Ishikawa (cell line): ENCODE measurements around the gene GABPB1.

ENCODE experiments used
- CEBPB ChIP-seq: IDR thresholded peaks from 2 replicates; pipeline ENCODE4 v1.6.1; 2012
- CREB1 ChIP-seq: IDR thresholded peaks from 2 replicates; pipeline ENCODE4 v1.6.1; 2012; ENCODE audit warnings: low read depth
- EGR1 ChIP-seq: IDR thresholded peaks from 2 replicates; pipeline ENCODE4 v1.6.1; 2012
- EP300 ChIP-seq: IDR thresholded peaks from 2 replicates; pipeline ENCODE4 v1.6.1; 2012; ENCODE audit warnings: borderline replicate concordance
- FOXM1 ChIP-seq: IDR thresholded peaks from 2 replicates; pipeline ENCODE4 v1.6.1; 2012; ENCODE audit warnings: low read depth, borderline replicate concordance
- NFIC ChIP-seq: IDR thresholded peaks from 2 replicates; pipeline ENCODE4 v1.6.1; 2012
- RAD21 ChIP-seq: IDR thresholded peaks from 2 replicates; pipeline ENCODE4 v1.6.1; 2012; ENCODE audit warnings: low read depth
- TAF1 ChIP-seq: IDR thresholded peaks from 2 replicates; pipeline ENCODE4 v1.6.1; 2012; ENCODE audit warnings: low read depth, mild to moderate bottlenecking
- TCF12 ChIP-seq: IDR thresholded peaks from 2 replicates; pipeline ENCODE4 v1.6.1; 2012; ENCODE audit warnings: low read depth
- TEAD4 ChIP-seq: IDR thresholded peaks from 2 replicates; pipeline ENCODE4 v1.6.1; 2012
- YY1 ChIP-seq: IDR thresholded peaks from 2 replicates; pipeline ENCODE4 v1.6.1; 2012; ENCODE audit warnings: low read depth
- ZBTB7A ChIP-seq: IDR thresholded peaks from 2 replicates; pipeline ENCODE4 v1.6.1; 2012; ENCODE audit warnings: low read depth
- TF ChIP-seq, protein P1 (sequence below): IDR thresholded peaks from 2 replicates; pipeline ENCODE4 v1.6.1; 2012; ENCODE audit warnings: low read depth, mild to moderate bottlenecking
- TF ChIP-seq, protein P2 (sequence below): IDR thresholded peaks from 2 replicates; pipeline ENCODE4 v1.6.1; 2012
- TF ChIP-seq, protein P3 (sequence below): IDR thresholded peaks from 2 replicates; pipeline ENCODE4 v1.6.1; 2012

GABPB1 gene

DNA sequence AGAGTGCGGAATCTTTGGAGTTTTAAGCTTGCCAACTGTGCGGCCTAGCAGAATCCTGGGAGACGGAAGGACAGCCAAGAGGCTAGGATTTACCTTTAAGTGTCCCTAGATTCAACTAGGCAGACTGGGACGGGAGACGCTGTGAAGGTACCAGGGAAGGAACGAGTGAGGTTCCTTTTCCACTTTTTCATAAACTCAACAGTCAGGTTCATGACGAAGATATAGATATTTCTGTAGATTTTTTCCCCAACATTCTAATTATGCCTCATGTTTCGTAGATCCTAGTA is 564 bp upstream of the GABPB1 start:
- TF ChIP-seq, protein P1, sequence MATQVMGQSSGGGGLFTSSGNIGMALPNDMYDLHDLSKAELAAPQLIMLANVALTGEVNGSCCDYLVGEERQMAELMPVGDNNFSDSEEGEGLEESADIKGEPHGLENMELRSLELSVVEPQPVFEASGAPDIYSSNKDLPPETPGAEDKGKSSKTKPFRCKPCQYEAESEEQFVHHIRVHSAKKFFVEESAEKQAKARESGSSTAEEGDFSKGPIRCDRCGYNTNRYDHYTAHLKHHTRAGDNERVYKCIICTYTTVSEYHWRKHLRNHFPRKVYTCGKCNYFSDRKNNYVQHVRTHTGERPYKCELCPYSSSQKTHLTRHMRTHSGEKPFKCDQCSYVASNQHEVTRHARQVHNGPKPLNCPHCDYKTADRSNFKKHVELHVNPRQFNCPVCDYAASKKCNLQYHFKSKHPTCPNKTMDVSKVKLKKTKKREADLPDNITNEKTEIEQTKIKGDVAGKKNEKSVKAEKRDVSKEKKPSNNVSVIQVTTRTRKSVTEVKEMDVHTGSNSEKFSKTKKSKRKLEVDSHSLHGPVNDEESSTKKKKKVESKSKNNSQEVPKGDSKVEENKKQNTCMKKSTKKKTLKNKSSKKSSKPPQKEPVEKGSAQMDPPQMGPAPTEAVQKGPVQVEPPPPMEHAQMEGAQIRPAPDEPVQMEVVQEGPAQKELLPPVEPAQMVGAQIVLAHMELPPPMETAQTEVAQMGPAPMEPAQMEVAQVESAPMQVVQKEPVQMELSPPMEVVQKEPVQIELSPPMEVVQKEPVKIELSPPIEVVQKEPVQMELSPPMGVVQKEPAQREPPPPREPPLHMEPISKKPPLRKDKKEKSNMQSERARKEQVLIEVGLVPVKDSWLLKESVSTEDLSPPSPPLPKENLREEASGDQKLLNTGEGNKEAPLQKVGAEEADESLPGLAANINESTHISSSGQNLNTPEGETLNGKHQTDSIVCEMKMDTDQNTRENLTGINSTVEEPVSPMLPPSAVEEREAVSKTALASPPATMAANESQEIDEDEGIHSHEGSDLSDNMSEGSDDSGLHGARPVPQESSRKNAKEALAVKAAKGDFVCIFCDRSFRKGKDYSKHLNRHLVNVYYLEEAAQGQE: no peak
- no peak for TF ChIP-seq YY1
- TF ChIP-seq TAF1: no peak

DNA sequence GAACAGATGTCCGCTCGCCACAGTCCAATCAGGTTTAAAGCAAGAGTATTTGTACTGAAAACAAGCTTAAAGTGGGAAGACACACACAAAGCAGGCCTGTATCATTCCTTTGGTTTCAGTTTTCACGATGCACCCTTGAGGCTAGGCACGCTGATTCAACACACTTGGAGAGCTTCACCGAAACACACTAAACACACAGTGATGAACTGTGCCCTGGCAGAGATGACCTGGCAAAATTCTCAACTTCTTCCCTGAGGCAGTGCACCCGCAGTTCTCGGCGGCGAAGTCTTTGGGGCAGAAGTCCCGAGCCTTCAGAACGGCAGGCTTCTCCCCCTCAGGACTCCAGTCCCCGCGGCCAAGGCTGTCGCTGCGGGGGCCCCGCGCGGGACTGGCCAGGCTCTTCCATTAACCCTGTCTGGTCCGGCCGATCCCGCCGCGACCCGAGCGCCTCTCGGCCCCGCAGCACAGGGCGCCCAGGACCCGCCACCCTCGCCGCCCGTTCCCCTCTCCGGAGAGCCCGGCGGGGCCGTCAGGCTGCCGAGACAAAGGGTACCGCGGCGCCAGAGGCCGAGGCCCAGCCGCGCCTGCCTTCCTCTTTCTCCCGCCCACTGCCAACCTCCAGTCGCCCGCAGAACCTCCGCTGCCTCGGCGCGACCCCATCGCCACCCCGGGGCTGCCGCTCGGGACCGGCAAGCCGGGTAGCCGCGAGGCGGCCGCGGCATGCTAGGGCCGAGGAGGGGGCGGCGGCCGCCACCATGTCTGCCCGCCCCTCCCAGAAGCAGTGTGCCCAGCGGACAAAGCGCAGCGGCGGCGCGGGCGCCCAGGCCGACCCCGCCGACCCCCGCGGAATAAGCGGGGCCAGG is 792 bp downstream of the GABPB1 start:
- TF ChIP-seq, protein P2, sequence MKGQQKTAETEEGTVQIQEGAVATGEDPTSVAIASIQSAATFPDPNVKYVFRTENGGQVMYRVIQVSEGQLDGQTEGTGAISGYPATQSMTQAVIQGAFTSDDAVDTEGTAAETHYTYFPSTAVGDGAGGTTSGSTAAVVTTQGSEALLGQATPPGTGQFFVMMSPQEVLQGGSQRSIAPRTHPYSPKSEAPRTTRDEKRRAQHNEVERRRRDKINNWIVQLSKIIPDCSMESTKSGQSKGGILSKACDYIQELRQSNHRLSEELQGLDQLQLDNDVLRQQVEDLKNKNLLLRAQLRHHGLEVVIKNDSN: no peak
- TF ChIP-seq YY1 (no peak), NFIC (no peak), ZBTB7A (0 out of 2 replicates have a peak, but pooled peaks have one; percentile 36), FOXM1 (no peak), CEBPB (no peak)
- TF ChIP-seq, protein P3, sequence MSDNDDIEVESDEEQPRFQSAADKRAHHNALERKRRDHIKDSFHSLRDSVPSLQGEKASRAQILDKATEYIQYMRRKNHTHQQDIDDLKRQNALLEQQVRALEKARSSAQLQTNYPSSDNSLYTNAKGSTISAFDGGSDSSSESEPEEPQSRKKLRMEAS: 0 out of 2 replicates have a peak, but pooled peaks have one; percentile 24
- TF ChIP-seq, protein P1: no peak

DNA sequence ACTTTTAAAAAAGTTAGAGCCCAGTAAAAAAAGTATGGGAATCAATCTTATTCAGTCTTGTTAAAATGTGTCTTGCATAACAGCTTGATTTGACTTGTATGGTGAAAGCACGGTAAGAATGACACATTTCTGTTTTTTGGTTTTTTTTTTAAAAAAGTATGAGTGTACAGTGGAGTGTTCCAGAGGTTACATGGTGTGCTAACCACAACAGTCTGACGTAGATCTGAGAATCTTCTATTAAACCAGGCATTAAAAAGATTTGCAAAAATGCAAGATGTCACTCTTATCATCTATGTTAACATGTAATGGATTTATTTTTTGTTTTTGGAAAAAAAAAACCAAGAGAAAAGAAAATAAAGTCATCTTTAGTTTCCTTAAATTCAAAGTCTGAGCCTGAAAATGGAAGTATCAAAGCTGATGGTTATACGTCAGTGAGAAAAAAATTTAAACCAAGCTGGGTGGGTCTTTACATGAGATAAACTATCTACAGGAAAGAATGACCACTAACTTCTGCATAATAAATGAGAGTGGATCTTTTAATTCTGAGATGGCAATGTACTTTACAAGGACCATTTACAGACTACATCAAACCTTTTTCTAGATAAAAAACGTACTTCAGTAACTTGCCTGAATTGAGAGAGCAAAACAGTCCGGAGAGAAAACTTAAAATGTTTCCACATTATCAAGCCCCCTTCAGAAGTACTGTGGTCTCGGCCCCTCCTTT is 1.6 kb downstream of the GABPB1 start:
- no peak for TF ChIP-seq FOXM1
- TF ChIP-seq TAF1: no peak

DNA sequence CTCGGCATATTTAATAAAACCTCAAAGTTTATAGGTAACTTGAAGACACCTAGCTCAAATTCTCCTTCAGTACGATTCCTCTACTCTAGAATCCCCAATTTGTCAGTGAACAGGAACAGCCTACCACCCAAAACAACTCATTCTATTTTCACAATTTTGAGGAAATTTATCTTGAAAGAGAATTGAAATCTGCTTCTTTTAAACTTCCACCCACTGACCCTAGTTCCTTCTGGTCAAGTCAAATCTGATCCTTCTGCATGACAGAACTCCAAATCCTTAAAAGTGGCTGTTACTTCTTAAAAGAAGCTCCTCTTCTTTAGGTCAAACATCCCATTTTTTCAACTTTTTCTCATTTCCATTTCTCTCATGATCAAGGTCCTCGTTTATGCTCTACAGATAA is 4.4 kb downstream of the GABPB1 start:
- no peak for TF ChIP-seq YY1
- no peak for TF ChIP-seq TCF12

DNA sequence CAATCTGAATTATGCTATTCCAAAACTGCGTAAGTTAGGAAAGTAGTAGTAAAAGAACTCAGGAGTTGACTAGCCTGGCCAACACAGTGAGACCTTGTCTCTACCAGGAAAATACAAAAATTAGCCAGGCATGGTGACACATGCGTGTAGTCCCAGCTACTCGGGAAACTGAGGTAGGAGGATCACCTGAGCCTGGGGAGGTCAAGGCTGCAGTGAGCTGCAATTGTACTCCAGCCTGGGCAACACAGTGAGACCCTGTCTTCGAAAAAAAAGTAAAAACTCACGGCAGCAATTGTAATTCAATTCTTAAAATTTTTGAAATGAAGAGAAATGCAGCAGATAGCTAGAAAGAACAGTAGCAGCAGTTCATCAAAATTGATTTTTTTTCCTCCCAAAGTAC is 9.7 kb downstream of the GABPB1 start:
- TF ChIP-seq CREB1: no peak
- TF ChIP-seq TEAD4: no peak
- no peak for TF ChIP-seq EP300
- no peak for TF ChIP-seq TCF12
- TF ChIP-seq RAD21: no peak
- TF ChIP-seq EGR1: no peak
- no peak for TF ChIP-seq CEBPB
- TF ChIP-seq, protein P3: no peak
- TF ChIP-seq FOXM1: no peak
- no peak for TF ChIP-seq NFIC
- TF ChIP-seq, protein P1: no peak
- TF ChIP-seq ZBTB7A: no peak
- TF ChIP-seq, protein P2: no peak
- no peak for TF ChIP-seq TAF1
- TF ChIP-seq YY1: no peak
